ENCODE measurements around the gene CABP1.

DNA sequence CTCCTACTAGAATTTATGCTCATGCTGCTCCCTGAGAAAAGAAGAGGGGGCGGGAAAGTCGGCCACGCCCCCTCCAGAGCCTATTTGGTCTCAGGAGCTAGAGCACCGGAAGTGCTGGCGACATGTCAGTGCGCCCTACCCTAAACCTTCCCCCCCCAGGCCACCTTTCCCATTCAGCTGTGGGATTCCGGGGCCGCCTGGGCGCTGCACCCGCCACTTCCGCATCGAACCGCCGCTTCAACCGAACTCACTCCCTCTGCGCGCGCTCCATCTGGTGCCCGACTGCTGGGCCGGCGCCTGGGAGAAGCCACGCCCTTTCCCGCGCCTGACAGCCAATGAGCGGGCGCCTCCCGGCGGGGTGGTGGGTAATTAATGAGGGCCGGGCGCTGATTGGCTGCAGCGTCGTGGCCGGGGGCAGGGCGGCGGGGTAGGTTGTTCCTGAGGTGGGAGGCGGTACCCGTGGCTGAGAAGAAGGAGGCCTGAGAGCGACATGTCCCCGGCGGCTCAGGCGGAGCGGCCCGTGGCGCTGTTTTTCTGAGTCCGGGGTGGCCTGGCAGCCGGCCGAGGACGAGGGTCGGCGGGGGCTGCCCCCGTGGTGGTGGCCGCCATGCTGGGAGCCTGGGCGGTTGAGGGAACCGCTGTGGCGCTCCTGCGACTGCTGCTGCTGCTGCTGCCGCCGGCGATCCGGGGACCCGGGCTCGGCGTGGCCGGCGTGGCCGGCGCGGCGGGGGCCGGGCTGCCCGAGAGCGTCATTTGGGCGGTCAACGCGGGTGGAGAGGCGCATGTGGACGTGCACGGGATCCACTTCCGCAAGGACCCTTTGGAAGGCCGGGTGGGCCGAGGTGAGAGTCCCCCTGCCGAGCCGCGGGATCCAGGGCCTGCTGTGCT lies 46.5 kb downstream of the CABP1 start, which contains the start of gene MLEC:
- TF ChIP-seq, protein P1, sequence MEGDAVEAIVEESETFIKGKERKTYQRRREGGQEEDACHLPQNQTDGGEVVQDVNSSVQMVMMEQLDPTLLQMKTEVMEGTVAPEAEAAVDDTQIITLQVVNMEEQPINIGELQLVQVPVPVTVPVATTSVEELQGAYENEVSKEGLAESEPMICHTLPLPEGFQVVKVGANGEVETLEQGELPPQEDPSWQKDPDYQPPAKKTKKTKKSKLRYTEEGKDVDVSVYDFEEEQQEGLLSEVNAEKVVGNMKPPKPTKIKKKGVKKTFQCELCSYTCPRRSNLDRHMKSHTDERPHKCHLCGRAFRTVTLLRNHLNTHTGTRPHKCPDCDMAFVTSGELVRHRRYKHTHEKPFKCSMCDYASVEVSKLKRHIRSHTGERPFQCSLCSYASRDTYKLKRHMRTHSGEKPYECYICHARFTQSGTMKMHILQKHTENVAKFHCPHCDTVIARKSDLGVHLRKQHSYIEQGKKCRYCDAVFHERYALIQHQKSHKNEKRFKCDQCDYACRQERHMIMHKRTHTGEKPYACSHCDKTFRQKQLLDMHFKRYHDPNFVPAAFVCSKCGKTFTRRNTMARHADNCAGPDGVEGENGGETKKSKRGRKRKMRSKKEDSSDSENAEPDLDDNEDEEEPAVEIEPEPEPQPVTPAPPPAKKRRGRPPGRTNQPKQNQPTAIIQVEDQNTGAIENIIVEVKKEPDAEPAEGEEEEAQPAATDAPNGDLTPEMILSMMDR (conservative IDR thresholded peaks at IDR 0.05) = no peak
- TF ChIP-seq EZH2 (IDR thresholded peaks at IDR 0.05; ENCODE audit: low read depth) = no peak
